Fibroblast of the aortic adventitia (primary cell): ENCODE data around the gene ACTR8. TPM values are rescaled to one million over a fixed set of nuclear protein-coding genes. Genes with fewer than 3 reads are reported as not detected.

Source experiments
- DNase-seq: peaks from one replicate; pipeline ENCODE4 v3.0.0-alpha.2; 2010; ENCODE audit warnings: low read depth
- H3K4me3 ChIP-seq: 2 replicates; pipeline ENCODE4 v1.5.1; 2011; ENCODE audit warnings: low read depth, mild to moderate bottlenecking, control low read depth, low read length, moderate library complexity
- CTCF ChIP-seq: IDR thresholded peaks from 2 replicates; pipeline ENCODE4 v1.5.1; 2011; ENCODE audit warnings: mild to moderate bottlenecking, low read length, control low read depth, inconsistent platforms; ENCODE audit not compliant: insufficient read depth
- total RNA-seq: library from RNA; depleted of rRNA; stranded (reverse); fragments of >200 nt; gene quantifications from 2 replicates; pipeline ENCODE4 v1.2.3, GENCODE V29; 2012; ENCODE audit warnings: low replicate concordance

ACTR8 gene
- total RNA-seq, 1 donor, result 29.5 TPM

DNA sequence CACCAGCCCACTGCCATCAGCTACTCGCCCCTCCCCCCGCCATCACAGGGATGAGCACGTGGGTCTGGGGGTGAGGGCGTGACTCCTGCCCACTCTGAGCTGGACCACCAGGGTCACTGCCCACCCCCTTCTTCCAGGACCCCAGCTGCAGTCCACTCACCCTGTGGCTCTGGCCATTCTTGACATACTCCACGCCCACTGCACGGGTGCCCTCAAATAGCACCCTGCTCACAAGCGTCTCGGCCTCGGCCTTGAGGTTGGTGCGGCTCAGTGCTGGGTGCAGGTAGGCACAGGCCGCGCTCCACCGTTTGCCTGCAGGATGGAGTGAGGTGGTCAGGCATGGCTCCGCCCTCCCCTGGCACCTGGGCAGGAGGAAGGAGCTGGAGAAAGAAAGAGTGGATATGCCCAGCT lies 59.6 kb downstream of the ACTR8 start:
- no peak overlapping the region for H3K4me3 ChIP-seq
- DNase-seq, result no peak
- no peak for TF ChIP-seq CTCF

GRCh38 chr3:53821631-53822121 lies 60.3 kb downstream of the ACTR8 start:
- no peak for DNase-seq
- no peak overlapping the region for H3K4me3 ChIP-seq
- no peak for TF ChIP-seq CTCF

DNA sequence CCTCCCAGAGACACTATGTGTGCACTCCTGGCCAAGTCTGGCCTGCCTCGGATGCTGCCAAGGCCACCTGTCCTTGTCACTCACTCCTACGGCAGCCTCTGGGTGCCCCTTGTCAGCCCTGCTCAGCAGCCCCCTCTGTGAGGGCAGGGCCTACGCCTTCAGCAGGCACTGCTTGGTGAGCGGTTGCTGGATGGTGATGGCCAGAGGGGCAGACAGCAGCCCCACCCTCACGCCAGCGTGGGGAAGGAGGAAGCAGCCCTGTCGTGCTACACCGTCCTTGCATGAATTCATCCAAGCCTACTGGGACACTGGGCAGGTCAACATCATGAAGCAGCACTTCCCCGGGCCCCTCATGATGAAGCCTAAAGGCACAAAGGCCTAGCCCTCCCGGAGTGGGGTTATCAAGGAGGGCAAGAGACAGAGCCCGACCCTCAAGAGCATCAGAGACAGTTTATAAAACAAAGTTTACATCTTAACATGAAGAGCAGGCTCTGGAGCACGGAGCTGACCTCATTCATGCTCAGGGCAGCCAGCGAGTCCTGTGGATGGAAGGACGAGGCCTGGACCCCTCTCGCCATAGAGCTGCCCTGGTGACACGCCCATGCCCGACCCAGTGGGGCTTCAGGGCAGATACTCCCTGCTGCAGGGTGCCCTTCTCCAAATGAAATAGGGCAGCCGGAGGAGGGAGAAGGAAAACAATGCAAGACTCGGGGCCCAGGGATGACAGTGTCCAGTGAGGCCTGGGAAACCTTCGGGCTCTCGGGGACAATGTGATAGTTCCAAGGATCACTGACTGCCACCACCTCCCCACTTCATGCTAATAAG lies 61.0 kb downstream of the ACTR8 start:
- TF ChIP-seq CTCF, result no peak
- no peak overlapping the region for H3K4me3 ChIP-seq
- DNase-seq, result no peak

GRCh38 chr3:53820084-53820483 lies 61.9 kb downstream of the ACTR8 start:
- no peak for TF ChIP-seq CTCF
- DNase-seq, result no peak
- no peak overlapping the region for H3K4me3 ChIP-seq

- no peak for TF ChIP-seq CTCF
- H3K4me3 ChIP-seq, result no peak overlapping the region
- DNase-seq, result no peak
These were observed 62.6 kb downstream of the ACTR8 start for GRCh38 chr3:53819163-53819868.

DNA sequence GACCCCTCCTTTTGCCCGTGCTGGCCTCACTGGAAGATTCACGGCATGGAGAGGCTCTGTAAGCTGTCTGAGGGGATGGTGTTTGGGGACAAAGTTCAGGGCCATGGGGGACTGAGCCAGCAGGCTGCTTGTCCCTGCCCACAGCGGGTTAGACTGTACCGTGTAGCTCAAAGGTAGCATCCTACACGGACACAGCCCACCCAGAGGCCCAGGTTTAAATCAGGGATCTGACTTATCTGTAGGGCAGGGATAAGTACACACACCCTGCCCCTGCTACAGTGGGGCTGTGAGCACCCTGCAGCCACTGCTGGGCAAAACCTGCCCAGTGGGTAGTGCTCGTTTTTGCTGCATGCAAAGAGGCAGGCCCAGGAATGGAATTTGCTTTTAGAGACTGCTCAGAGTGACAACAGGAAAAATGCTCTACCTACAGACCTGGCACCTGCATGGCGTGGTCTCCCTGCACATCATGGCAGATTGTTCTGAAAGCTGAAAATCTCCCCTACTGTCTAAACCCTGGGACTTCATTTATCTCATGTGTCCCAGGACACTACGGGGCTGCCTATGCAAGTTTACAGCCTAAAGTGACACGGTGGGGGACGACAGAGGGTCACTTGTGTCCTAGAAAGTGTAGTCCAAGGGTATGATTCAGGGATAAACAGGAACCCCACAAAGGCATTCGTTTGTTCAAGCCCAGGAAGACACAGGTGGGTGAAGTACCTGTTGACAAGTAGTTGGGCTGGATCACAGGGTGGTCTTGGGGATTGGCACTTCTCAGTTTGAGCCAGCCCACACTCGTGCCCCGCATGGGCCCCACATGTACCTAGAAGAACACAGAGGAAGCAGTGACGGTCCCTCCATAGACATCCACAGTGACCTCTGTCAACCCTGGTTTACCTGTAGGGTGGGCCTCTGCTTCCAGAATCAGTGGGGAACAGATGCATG lies 63.5 kb downstream of the ACTR8 start:
- DNase-seq, result no peak
- TF ChIP-seq CTCF, result no peak
- no peak overlapping the region for H3K4me3 ChIP-seq
